C4-2B (cell line): ENCODE results near the gene BCL11B.

Source experiments
- ZFX ChIP-seq: fragments of 450-650 bp; IDR thresholded peaks from 2 replicates; pipeline ENCODE4 v1.6.1; 2017
- TF ChIP-seq, protein P1 (sequence below): fragments of 450-650 bp; conservative IDR thresholded peaks from 2 replicates; pipeline ENCODE4 v1.5.1; 2017; ENCODE audit warnings: mild to moderate bottlenecking

DNA sequence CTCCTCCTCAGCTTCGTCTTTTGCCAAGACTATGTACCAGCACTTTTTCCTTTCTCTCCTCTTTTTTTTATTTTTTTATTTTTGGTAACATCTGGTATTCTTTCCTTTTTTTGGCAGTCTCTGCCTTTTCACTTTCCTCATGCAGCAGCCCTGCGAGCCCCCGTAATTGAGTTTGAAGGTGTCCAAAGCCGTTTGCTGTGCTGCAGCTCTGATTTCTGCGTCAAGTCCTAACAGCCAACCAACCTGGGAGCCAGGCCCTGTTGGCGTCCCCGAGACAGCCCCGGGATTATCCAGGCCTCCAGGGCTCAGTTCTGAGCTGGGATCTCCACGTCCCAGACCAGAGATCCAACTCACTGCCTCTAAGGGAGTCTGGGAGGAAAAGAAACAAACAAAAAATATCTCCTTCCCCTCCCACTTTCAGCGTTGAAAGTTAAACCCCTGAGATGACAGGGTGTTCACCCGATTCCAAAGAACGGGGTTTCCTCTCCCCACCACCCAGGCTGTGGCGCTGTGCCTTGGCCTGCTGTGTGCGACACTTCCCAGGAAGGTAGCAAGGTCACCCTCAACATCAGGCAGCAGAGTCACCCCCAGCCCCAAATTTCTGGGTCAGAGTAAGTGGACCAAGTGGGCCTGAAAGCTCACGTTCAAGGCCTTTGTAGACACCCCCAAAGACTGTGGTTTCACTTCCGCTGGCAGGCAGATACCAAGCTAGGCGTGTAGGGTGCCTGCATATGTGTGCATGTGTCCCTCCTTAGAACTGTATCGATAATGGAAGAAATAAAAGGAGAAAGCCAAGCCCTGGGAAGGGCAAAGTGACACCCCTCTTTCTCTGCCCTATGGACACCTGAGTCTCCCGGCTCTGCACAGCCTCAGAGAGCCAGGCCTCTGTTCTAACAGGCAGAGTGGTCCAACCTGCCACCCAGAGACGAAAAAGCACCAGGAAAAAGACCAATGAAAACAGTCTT is 11.1 kb downstream of the BCL11B start:
- TF ChIP-seq, protein P1, sequence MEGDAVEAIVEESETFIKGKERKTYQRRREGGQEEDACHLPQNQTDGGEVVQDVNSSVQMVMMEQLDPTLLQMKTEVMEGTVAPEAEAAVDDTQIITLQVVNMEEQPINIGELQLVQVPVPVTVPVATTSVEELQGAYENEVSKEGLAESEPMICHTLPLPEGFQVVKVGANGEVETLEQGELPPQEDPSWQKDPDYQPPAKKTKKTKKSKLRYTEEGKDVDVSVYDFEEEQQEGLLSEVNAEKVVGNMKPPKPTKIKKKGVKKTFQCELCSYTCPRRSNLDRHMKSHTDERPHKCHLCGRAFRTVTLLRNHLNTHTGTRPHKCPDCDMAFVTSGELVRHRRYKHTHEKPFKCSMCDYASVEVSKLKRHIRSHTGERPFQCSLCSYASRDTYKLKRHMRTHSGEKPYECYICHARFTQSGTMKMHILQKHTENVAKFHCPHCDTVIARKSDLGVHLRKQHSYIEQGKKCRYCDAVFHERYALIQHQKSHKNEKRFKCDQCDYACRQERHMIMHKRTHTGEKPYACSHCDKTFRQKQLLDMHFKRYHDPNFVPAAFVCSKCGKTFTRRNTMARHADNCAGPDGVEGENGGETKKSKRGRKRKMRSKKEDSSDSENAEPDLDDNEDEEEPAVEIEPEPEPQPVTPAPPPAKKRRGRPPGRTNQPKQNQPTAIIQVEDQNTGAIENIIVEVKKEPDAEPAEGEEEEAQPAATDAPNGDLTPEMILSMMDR: no peak
- no peak for TF ChIP-seq ZFX
